Stimulated activated memory B cell treated with anti-CD40 and anti-IgM and Interleukin-4, amounts not matched to agents 10 μg/mL and 1 μg/mL and 100 μg/mL, for 72 hours (primary cell): ENCODE data around the gene CHTF18.
A peak's percentile ranks its signal among the peaks of the same experiment; 100 is the strongest.

Source experiments
- ATAC-seq: fragments of 150-1000 bp; cut with Tn5 transposase; 2 replicates; pipeline ENCODE4 v1.10.0; 2021
- H3K27ac Mint-ChIP-seq: one replicate; pipeline ENCODE4 v1.8.0; 2022; ENCODE audit warnings: mild to moderate bottlenecking, mixed read lengths
- H3K27me3 Mint-ChIP-seq: one replicate; pipeline ENCODE4 v1.8.0; 2022; ENCODE audit warnings: mixed read lengths
- H3K36me3 Mint-ChIP-seq: one replicate; pipeline ENCODE4 v1.8.0; 2022; ENCODE audit warnings: mixed read lengths
- H3K4me1 Mint-ChIP-seq: one replicate; pipeline ENCODE4 v1.8.0; 2022; ENCODE audit warnings: mixed read lengths
- H3K4me3 Mint-ChIP-seq: one replicate; pipeline ENCODE4 v1.8.0; 2022; ENCODE audit warnings: mild to moderate bottlenecking, moderate library complexity, mixed read lengths
- H3K9me3 Mint-ChIP-seq: one replicate; pipeline ENCODE4 v1.8.0; 2022; ENCODE audit warnings: mixed read lengths

Gene CHTF18

DNA sequence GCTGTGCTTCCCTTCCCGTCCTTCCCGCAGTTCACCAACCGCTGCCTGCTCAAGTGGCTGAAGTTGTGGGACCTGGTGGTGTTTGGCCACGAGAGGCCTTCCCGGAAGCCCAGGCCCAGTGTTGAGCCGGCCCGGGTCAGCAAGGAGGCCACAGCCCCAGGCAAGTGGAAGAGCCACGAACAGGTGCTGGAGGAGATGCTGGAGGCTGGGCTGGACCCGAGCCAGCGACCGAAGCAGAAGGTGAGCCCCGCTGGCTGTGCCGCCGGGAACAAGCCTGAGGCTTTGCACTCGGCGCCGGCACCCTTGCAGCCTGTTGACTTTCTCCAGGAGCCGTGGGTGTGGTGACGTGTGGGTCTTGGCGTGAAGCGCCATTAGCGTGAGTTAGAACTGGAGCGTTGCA is 2.7 kb downstream of the CHTF18 start:
- Mint-ChIP-seq H3K4me3 (no peak overlapping the region), H3K27ac (no peak overlapping the region), H3K9me3 (no peaks in the 10 kb centered on the region), H3K4me1 (peaks cover 45% of the 10 kb centered on the region), H3K27me3 (peaks cover 5% of the 10 kb centered on the region), H3K36me3 (peaks cover 27% of the 10 kb centered on the region)
- ATAC-seq = no peak

- no peak for ATAC-seq
- Mint-ChIP-seq H3K36me3 (peaks cover 39% of the 10 kb centered on the region), H3K9me3 (no peaks in the 10 kb centered on the region), H3K4me3 (no peak overlapping the region), H3K27ac (no peak overlapping the region), H3K4me1 (peaks cover 32% of the 10 kb centered on the region), H3K27me3 (peaks cover 18% of the 10 kb centered on the region)
Measured at GRCh38 chr16:792221-792995, 4.0 kb downstream of the CHTF18 start.

DNA sequence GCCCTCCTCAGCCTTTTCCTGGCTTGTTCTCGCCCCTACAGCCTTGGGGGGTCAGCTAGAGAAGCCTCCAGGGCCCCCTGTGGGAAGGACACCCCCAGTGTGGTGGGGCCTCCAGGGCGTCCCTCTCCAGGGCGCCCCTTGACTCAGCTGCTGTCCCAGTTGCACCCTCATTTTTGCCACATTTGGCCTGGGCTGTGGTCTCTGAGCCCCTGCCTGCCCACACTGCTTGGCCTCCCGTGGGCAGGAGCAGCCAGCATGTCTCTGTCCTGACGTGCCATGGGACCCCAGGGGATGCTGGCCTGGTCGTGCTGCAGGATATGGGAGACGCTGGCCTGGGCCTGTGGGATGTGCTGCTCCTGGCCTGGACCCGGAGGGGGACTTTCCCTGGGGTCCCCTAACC is 5.0 kb downstream of the CHTF18 start:
- Mint-ChIP-seq H3K27ac (no peak overlapping the region), H3K4me1 (peaks cover 34% of the 10 kb centered on the region), H3K36me3 (peaks cover 49% of the 10 kb centered on the region), H3K27me3 (peaks cover 28% of the 10 kb centered on the region), H3K9me3 (no peaks in the 10 kb centered on the region), H3K4me3 (no peak overlapping the region)
- no peak for ATAC-seq

GRCh38 chr16:794091-794822 is 5.8 kb downstream of the CHTF18 start:
- Mint-ChIP-seq H3K36me3 (peaks cover 52% of the 10 kb centered on the region), H3K4me1 (peaks cover 42% of the 10 kb centered on the region), H3K27ac (no peak overlapping the region), H3K9me3 (no peaks in the 10 kb centered on the region), H3K4me3 (no peak overlapping the region), H3K27me3 (peaks cover 35% of the 10 kb centered on the region)
- ATAC-seq = no peak

DNA sequence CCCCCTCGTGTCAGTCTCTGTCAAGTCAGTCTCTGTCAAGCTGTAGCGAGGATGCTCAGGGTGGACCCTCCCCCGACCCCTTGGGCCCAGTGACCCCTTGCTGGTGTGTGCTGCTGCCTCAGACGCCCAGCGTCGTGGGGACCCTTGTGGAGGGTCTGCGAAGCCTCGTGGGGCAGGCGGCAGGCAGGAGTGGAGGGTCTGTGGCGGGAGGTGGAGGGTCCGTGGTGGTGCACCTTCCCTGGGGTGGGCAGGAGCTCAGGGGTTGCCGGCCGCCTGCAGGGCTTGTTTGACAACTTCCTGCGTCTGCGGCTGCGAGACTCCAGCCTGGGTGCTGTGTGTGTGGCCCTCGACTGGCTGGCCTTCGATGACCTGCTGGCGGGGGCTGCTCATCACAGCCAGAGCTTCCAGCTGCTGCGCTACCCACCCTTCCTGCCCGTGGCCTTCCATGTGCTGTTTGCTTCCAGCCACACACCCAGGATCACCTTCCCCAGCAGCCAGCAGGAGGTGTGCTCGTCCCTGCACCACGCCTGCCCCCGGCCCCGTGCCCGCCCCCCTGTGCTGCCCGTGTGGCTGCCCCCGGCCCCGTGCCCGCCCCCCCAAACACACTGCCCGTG is 6.5 kb downstream of the CHTF18 start:
- no peak for ATAC-seq
- Mint-ChIP-seq H3K27me3 (peaks cover 35% of the 10 kb centered on the region), H3K4me1 (peaks cover 37% of the 10 kb centered on the region), H3K4me3 (no peak overlapping the region), H3K9me3 (no peaks in the 10 kb centered on the region), H3K36me3 (peaks cover 52% of the 10 kb centered on the region), H3K27ac (no peak overlapping the region)

GRCh38 chr16:795580-796229 is 7.3 kb downstream of the CHTF18 start:
- H3K9me3 Mint-ChIP-seq = no peaks in the 10 kb centered on the region
- peaks cover 50% of the 10 kb centered on the region for H3K36me3 Mint-ChIP-seq
- no peak for ATAC-seq

GRCh38 chr16:796296-797119 is 8.1 kb downstream of the CHTF18 start:
- no peaks in the 10 kb centered on the region for H3K9me3 Mint-ChIP-seq
- peak overlapping the region; percentile 48 for H3K27ac Mint-ChIP-seq

More at GRCh38 chr16:795580-796229, 7.3 kb downstream of the CHTF18 start:
- H3K4me1 Mint-ChIP-seq = peaks cover 30% of the 10 kb centered on the region
- H3K27me3 Mint-ChIP-seq = peaks cover 36% of the 10 kb centered on the region
- H3K4me3 Mint-ChIP-seq = no peak overlapping the region
- H3K27ac Mint-ChIP-seq = peak overlapping the region; percentile 48

GRCh38 chr16:797120-797420 is 8.7 kb downstream of the CHTF18 start:
- H3K27ac Mint-ChIP-seq = no peak overlapping the region
- peaks cover 38% of the 10 kb centered on the region for H3K36me3 Mint-ChIP-seq
- H3K9me3 Mint-ChIP-seq = no peaks in the 10 kb centered on the region
- H3K4me3 Mint-ChIP-seq = no peak overlapping the region
- H3K4me1 Mint-ChIP-seq = peaks cover 20% of the 10 kb centered on the region
- no peak for ATAC-seq
- H3K27me3 Mint-ChIP-seq = peaks cover 42% of the 10 kb centered on the region

More at GRCh38 chr16:796296-797119, 8.1 kb downstream of the CHTF18 start:
- H3K4me1 Mint-ChIP-seq = peaks cover 22% of the 10 kb centered on the region
- ATAC-seq = no peak
- peaks cover 42% of the 10 kb centered on the region for H3K27me3 Mint-ChIP-seq
- peaks cover 42% of the 10 kb centered on the region for H3K36me3 Mint-ChIP-seq
- H3K4me3 Mint-ChIP-seq = no peak overlapping the region

GRCh38 chr16:797686-798085 is 9.3 kb downstream of the CHTF18 start:
- Mint-ChIP-seq H3K9me3 (no peaks in the 10 kb centered on the region), H3K36me3 (peaks cover 38% of the 10 kb centered on the region), H3K4me1 (peaks cover 20% of the 10 kb centered on the region), H3K4me3 (no peak overlapping the region), H3K27me3 (peaks cover 42% of the 10 kb centered on the region), H3K27ac (no peak overlapping the region)
- no peak for ATAC-seq

DNA sequence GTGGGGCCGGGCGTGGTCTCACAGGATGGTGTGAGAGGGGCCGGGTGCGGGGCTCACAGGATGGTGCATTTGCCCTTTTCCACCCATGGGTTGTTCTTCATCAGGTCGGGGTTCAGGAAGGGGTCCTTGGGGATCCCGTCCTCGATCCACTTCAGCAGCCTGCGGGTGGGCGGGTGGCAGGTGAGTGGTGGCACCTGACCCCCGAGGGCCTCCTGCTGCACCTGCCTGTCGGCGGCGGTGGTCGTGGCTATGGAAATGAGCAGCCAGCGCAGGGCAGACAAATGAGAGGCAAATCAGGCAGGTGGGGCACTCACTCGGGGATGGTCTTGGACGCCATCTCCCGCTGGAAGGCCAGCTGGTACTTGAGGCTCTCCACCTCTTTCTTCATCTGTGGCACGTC is 10.2 kb downstream of the CHTF18 start:
- Mint-ChIP-seq H3K4me1 (peaks cover 20% of the 10 kb centered on the region), H3K4me3 (no peak overlapping the region), H3K36me3 (peaks cover 35% of the 10 kb centered on the region), H3K9me3 (no peaks in the 10 kb centered on the region), H3K27ac (no peak overlapping the region), H3K27me3 (peaks cover 49% of the 10 kb centered on the region)
- ATAC-seq = no peak

DNA sequence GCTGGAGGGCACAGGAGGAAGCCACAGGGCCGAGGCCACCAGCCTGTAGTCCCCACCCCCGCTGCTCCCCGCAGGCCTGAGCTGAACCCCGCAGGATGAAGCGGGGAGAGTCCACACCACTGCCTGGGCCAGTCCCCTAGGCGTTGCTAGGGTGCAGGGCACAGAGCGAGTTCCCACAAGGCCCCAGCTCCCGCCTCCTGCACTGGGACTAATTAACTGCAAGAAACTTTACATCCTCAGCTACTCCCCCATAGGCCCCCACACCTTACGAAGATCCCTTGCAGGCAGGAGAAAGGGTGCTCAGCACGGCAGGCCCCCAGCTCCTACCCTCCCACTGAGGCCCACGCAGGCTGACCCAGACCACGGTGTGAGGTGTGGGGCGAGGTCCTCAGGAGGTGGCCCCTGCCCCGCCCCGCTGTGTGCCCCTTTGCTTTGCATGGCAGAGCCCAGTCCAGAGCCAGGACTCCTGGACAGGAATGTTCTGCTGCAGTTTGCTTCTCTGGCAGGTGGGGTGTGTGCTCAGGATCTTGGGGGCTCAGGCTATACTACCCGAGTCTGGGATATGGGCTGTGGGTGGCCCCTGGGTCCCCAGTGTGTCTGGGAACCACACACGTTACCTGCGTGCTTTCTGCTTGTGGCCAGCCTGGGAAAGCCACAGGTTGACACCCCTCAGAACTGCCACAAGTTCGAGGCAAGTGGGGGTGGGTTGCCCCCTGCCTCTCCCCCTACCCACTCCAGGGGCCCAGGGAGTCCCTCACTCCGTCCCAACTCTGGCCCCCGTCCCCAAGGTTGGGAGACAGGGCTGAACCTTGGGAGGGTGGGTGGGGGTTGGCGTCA is 10.9 kb downstream of the CHTF18 start:
- H3K27ac Mint-ChIP-seq = no peak overlapping the region
- H3K36me3 Mint-ChIP-seq = peaks cover 30% of the 10 kb centered on the region
- H3K4me1 Mint-ChIP-seq = peaks cover 20% of the 10 kb centered on the region
- H3K9me3 Mint-ChIP-seq = no peaks in the 10 kb centered on the region
- H3K4me3 Mint-ChIP-seq = no peak overlapping the region
- peaks cover 54% of the 10 kb centered on the region for H3K27me3 Mint-ChIP-seq
- no peak for ATAC-seq

DNA sequence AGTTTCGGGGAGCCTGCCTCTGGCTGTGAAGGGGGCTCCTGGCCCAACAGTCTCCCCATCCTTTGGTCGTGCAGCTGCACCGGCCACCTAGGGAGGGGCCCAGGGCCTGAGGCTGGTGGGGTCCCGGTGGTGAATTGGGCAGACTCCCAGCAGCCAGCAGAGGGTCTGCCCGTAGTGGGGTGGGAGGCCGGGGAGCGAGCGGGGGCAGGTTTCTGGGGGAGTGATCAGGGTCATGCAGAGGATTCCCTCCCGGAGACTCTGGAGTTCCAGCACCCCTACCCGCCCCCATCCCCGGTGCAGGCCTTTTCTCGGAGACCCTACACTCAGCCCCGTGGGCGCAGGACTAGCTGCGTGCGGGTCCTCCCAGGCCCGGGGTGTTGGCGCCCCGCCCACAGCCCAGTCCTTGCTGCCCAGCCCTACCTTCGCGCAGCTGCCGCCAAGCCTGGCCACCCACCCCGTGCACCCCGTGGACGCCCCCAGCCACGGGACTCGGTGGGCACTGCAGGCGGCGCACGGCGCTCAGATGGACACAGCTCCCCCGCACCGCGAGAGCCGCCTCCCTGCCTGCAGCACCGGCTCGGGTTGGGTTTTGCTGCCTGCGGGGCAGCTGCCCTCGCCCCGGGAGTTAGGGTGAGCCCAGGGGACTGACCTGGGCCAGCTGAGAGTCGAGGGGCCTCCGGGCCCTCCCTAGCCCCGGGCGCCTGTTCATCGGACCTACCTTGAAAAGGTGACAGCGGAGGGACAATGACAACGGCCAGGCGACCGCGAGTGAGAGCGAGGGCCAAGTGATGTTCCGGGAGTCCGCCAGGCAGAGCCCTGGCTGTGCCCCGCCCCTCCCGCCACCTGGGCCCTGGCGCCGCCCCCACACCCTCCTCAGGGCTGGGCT is 11.8 kb downstream of the CHTF18 start, which contains the start of gene GNG13:
Gene GNG13, minus strand, starts transcription at position 787 of the 886 bp plus-strand sequence. CDS start 1,657 bp downstream, outside the sequence.
- peaks cover 30% of the 10 kb centered on the region for H3K36me3 Mint-ChIP-seq
- H3K27ac Mint-ChIP-seq = no peak within 1 kb of the TSS
- H3K9me3 Mint-ChIP-seq = no peaks in the 10 kb centered on the region
- peaks cover 20% of the 10 kb centered on the region for H3K4me1 Mint-ChIP-seq
- ATAC-seq = peak; percentile 40
- no peak within 1 kb of the TSS for H3K4me3 Mint-ChIP-seq
- H3K27me3 Mint-ChIP-seq = peaks cover 59% of the 10 kb centered on the region

DNA sequence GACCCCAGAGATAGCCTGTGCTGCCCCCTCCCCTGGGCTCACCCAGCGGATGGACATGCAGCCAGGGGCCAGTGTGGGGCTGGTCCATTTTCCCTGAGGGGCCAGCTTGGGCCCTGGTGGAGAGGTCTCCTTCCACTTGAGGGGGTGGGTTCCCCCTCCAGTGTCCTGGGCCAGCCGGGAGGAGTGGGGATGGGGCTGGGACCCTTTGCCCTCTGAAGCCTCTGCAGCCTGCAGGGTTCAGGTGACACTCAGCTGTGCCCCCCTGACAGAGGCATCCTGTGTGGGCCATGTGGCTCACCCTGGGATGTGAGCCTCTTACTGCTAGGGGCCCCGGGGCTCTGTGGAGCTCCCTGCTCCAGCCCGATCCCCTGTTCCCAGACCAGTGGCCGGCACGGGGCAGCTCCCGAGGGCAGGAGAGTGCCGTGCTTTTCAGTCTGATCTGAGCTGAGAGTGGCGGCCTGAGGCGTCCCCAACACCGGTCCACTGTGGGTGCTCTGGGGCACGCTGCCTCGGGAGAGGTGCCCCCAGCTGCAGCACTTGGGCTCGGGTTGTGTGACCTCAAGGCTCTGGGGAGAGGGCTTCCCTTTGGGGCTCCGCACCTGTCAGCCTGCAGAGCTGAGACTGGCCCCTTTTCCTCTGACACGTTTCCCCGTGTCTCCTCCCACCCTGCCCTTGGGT is 12.6 kb downstream of the CHTF18 start:
- peaks cover 56% of the 10 kb centered on the region for H3K27me3 Mint-ChIP-seq
- no peak overlapping the region for H3K4me3 Mint-ChIP-seq
- peaks cover 26% of the 10 kb centered on the region for H3K36me3 Mint-ChIP-seq
- peaks cover 15% of the 10 kb centered on the region for H3K4me1 Mint-ChIP-seq
- no peak overlapping the region for H3K27ac Mint-ChIP-seq
- no peak for ATAC-seq
- H3K9me3 Mint-ChIP-seq = no peaks in the 10 kb centered on the region
